Neural crest cell (in vitro differentiated cells): ENCODE measurements around the gene SORCS3. TPM values are rescaled to one million over a fixed set of nuclear protein-coding genes. Genes with fewer than 3 reads are reported as not detected.

Experiments used
- DNase-seq: peaks from one replicate; pipeline ENCODE4 v3.0.0; 2021; ENCODE audit warnings: low read depth, mixed read lengths, low spot score
- H3K27ac Mint-ChIP-seq: one replicate; pipeline ENCODE4 v1.8.0; 2021; ENCODE audit warnings: mild to moderate bottlenecking, mixed read lengths; ENCODE audit not compliant: unreplicated experiment
- H3K27me3 Mint-ChIP-seq: 2 replicates; pipeline ENCODE4 v1.8.0; 2021; ENCODE audit warnings: low read depth, mild to moderate bottlenecking, mixed read lengths
- H3K36me3 Mint-ChIP-seq: 2 replicates; pipeline ENCODE4 v1.8.0; 2021; ENCODE audit warnings: low read depth, mild to moderate bottlenecking, mixed read lengths
- H3K4me1 Mint-ChIP-seq: 2 replicates; pipeline ENCODE4 v1.8.0; 2021; ENCODE audit warnings: mixed read lengths
- H3K4me3 Mint-ChIP-seq: one replicate; pipeline ENCODE4 v1.8.0; 2021; ENCODE audit warnings: mild to moderate bottlenecking, mixed read lengths
- H3K9me3 Mint-ChIP-seq: 2 replicates; pipeline ENCODE4 v1.8.0; 2021; ENCODE audit warnings: mixed read lengths
- CTCF ChIP-seq: fragments of 200-600 bp; sonication (generic); conservative IDR thresholded peaks from 2 replicates; pipeline ENCODE4 v1.5.0; 2021; ENCODE audit warnings: antibody characterized with exemption, mild to moderate bottlenecking
- total RNA-seq: library from RNA; stranded (reverse); gene quantifications from 2 replicates; pipeline ENCODE4 v1.2.1, GENCODE V29; 2021

The SORCS3 gene
- total RNA-seq, 1 donor from 2014 or later = 3.3 TPM

- H3K27me3 Mint-ChIP-seq = peaks cover 25% of the 10 kb centered on the region
- peaks cover 3% of the 10 kb centered on the region for H3K9me3 Mint-ChIP-seq
- TF ChIP-seq CTCF = peak; percentile 29
- no peak for DNase-seq
- no peak overlapping the region for H3K27ac Mint-ChIP-seq
- H3K4me3 Mint-ChIP-seq = no peak overlapping the region
- H3K4me1 Mint-ChIP-seq = no peaks in the 10 kb centered on the region
- no peaks in the 10 kb centered on the region for H3K36me3 Mint-ChIP-seq
Measured at GRCh38 chr10:104777086-104777799, 136.2 kb downstream of the SORCS3 start.

- Mint-ChIP-seq H3K36me3 (no peaks in the 10 kb centered on the region), H3K4me1 (no peaks in the 10 kb centered on the region), H3K27ac (no peak overlapping the region), H3K4me3 (no peak overlapping the region), H3K9me3 (peaks cover 3% of the 10 kb centered on the region), H3K27me3 (peaks cover 17% of the 10 kb centered on the region)
- no peak for TF ChIP-seq CTCF
- DNase-seq = no peak
Measured at GRCh38 chr10:104778371-104778770, 137.3 kb downstream of the SORCS3 start.

GRCh38 chr10:104779701-104780100 is 138.6 kb downstream of the SORCS3 start:
- Mint-ChIP-seq H3K4me3 (no peak overlapping the region), H3K9me3 (peaks cover 3% of the 10 kb centered on the region), H3K36me3 (no peaks in the 10 kb centered on the region), H3K4me1 (no peaks in the 10 kb centered on the region), H3K27ac (no peak overlapping the region), H3K27me3 (peaks cover 14% of the 10 kb centered on the region)
- DNase-seq = no peak
- no peak for TF ChIP-seq CTCF

GRCh38 chr10:104780165-104780564 is 139.1 kb downstream of the SORCS3 start:
- Mint-ChIP-seq H3K27me3 (peaks cover 14% of the 10 kb centered on the region), H3K4me1 (no peaks in the 10 kb centered on the region), H3K27ac (no peak overlapping the region), H3K4me3 (no peak overlapping the region), H3K36me3 (no peaks in the 10 kb centered on the region), H3K9me3 (peaks cover 3% of the 10 kb centered on the region)
- no peak for TF ChIP-seq CTCF
- no peak for DNase-seq

- peaks cover 11% of the 10 kb centered on the region for H3K27me3 Mint-ChIP-seq
Measured at GRCh38 chr10:104780946-104781595, 140.0 kb downstream of the SORCS3 start.

More at GRCh38 chr10:104780946-104781595, 140.0 kb downstream of the SORCS3 start:
- no peak for TF ChIP-seq CTCF
- H3K36me3 Mint-ChIP-seq = no peaks in the 10 kb centered on the region
- H3K4me1 Mint-ChIP-seq = no peaks in the 10 kb centered on the region
- no peak overlapping the region for H3K27ac Mint-ChIP-seq
- no peak overlapping the region for H3K4me3 Mint-ChIP-seq
- H3K9me3 Mint-ChIP-seq = peaks cover 3% of the 10 kb centered on the region
- DNase-seq = no peak
